M059J (cell line): ENCODE measurements around the gene RPTOR. TPM values are rescaled to one million over a fixed set of nuclear protein-coding genes. Genes with fewer than 3 reads are reported as not detected.
A peak's percentile ranks its signal among the peaks of the same experiment; 100 is the strongest.

Experiments used
- DNase-seq: peaks from one replicate; pipeline ENCODE4 v3.0.0-alpha.2; 2012; ENCODE audit warnings: low read depth
- total RNA-seq: library from RNA; depleted of rRNA; stranded (reverse); fragments of >200 nt; shearing (Covaris generic); gene quantifications from 2 replicates; pipeline ENCODE4 v1.2.3, GENCODE V29; 2014

RPTOR gene
- total RNA-seq, 1 experiment from 2014 or later = 20.8 TPM

GRCh38 chr17:80780381-80781198 is 236.0 kb downstream of the RPTOR start:
- no peak for DNase-seq

GRCh38 chr17:80781211-80781610 is 236.6 kb downstream of the RPTOR start:
- DNase-seq = no peak

- DNase-seq = no peak
These were observed 237.2 kb downstream of the RPTOR start for GRCh38 chr17:80781807-80782277.

- DNase-seq = no peak
These were observed 238.1 kb downstream of the RPTOR start for GRCh38 chr17:80782536-80783427.

- no peak for DNase-seq
These were observed 238.8 kb downstream of the RPTOR start for GRCh38 chr17:80783486-80783885.

GRCh38 chr17:80783971-80784370 is 239.3 kb downstream of the RPTOR start:
- DNase-seq = no peak

- DNase-seq = no peak
These were observed 241.0 kb downstream of the RPTOR start for GRCh38 chr17:80785477-80786178.

- DNase-seq = no peak
These were observed 241.8 kb downstream of the RPTOR start for GRCh38 chr17:80786470-80786869.

- no peak for DNase-seq
These were observed 242.2 kb downstream of the RPTOR start for GRCh38 chr17:80786887-80787286.

GRCh38 chr17:80787881-80788280 is 243.2 kb downstream of the RPTOR start:
- no peak for DNase-seq

GRCh38 chr17:80789356-80789902 is 244.8 kb downstream of the RPTOR start:
- DNase-seq = peak; percentile 82

GRCh38 chr17:80790021-80790765 is 245.6 kb downstream of the RPTOR start:
- DNase-seq = peak; percentile 26

- DNase-seq = no peak
These were observed 246.5 kb downstream of the RPTOR start for GRCh38 chr17:80790981-80791742.

GRCh38 chr17:80791758-80792284 is 247.2 kb downstream of the RPTOR start:
- peak; percentile 99 for DNase-seq

GRCh38 chr17:80792373-80792781 is 247.7 kb downstream of the RPTOR start:
- DNase-seq = no peak

- no peak for DNase-seq
These were observed 248.8 kb downstream of the RPTOR start for GRCh38 chr17:80793421-80793820.

GRCh38 chr17:80793851-80794267 is 249.2 kb downstream of the RPTOR start:
- no peak for DNase-seq

- no peak for DNase-seq
These were observed 249.8 kb downstream of the RPTOR start for GRCh38 chr17:80794281-80795089.

GRCh38 chr17:80795090-80795580 is 250.5 kb downstream of the RPTOR start:
- no peak for DNase-seq
